HepG2 (cell line): ENCODE results near the gene CHD9NB. TPM values are rescaled to one million over a fixed set of nuclear protein-coding genes. Genes with fewer than 3 reads are reported as not detected.

Experiments
- CBFB ChIP-seq: sonication (generic); formaldehyde crosslinking; IDR thresholded peaks from 2 replicates; pipeline ENCODE4 v1.4.0; 2020; ENCODE audit warnings: missing genetic modification reagents
- EEA1 ChIP-seq: sonication (generic); formaldehyde crosslinking; IDR thresholded peaks from 2 replicates; pipeline ENCODE4 v1.5.1; 2020; ENCODE audit warnings: mild to moderate bottlenecking, missing genetic modification reagents, borderline replicate concordance
- FOXK1 ChIP-seq: sonication (generic); formaldehyde crosslinking; IDR thresholded peaks from 2 replicates; pipeline ENCODE4 v1.4.0; 2020; ENCODE audit warnings: low read depth, missing genetic modification reagents, borderline replicate concordance
- GATAD2A ChIP-seq: IDR thresholded peaks from 2 replicates; pipeline ENCODE4 v1.6.1; 2016
- HOXA3 ChIP-seq: sonication (generic); formaldehyde crosslinking; IDR thresholded peaks from 2 replicates; pipeline ENCODE4 v1.5.0; 2020; ENCODE audit warnings: missing genetic modification reagents
- KAT8 ChIP-seq: IDR thresholded peaks from 2 replicates; pipeline ENCODE4 v1.6.1; 2016; ENCODE audit warnings: missing genetic modification reagents, missing compliant biosample characterization
- KLF16 ChIP-seq, 2 experiments: sonication (generic) in 1 of 2; formaldehyde crosslinking in 1 of 2; IDR thresholded peaks; 2 replicates each; pipeline versions ENCODE4 v1.6.1 to v1.8.0; 2016 to 2023; ENCODE audit warnings: missing genetic modification reagents in 2 of 2, missing compliant biosample characterization in 1 of 2
- KMT2A ChIP-seq: sonication (generic); formaldehyde crosslinking; IDR thresholded peaks from 2 replicates; pipeline ENCODE4 v1.4.0; 2020; ENCODE audit warnings: missing genetic modification reagents
- MED13 ChIP-seq: sonication (generic); formaldehyde crosslinking; IDR thresholded peaks from 2 replicates; pipeline ENCODE4 v1.5.0; 2020; ENCODE audit warnings: missing genetic modification reagents
- NKX3-1 ChIP-seq: sonication (generic); formaldehyde crosslinking; IDR thresholded peaks from 2 replicates; pipeline ENCODE4 v1.5.0; 2020; ENCODE audit warnings: missing genetic modification reagents
- PCBP2 ChIP-seq: fragments of 200-400 bp; formaldehyde crosslinking; optimal IDR thresholded peaks from 2 replicates; pipeline ENCODE3; 2018; ENCODE audit warnings: low read length, low read depth; ENCODE audit not compliant: poor library complexity, severe bottlenecking
- SAP130 ChIP-seq: IDR thresholded peaks from 2 replicates; pipeline ENCODE4 v1.6.1; 2016; ENCODE audit warnings: low read depth
- YEATS4 ChIP-seq: sonication (generic); formaldehyde crosslinking; IDR thresholded peaks from 2 replicates; pipeline ENCODE4 v1.4.0; 2020; ENCODE audit warnings: missing genetic modification reagents, borderline replicate concordance
- ZFP36L1 ChIP-seq: sonication (generic); formaldehyde crosslinking; IDR thresholded peaks from 2 replicates; pipeline ENCODE4 v1.8.0; 2022; ENCODE audit warnings: mild to moderate bottlenecking, missing genetic modification reagents, moderate library complexity
- ZFP91 ChIP-seq: sonication (generic); formaldehyde crosslinking; IDR thresholded peaks from 2 replicates; pipeline ENCODE4 v1.9.0; 2022; ENCODE audit warnings: missing genetic modification reagents, mild to moderate bottlenecking, borderline replicate concordance
- ZNF343 ChIP-seq: sonication (generic); formaldehyde crosslinking; IDR thresholded peaks from 2 replicates; pipeline ENCODE4 v1.4.0; 2020; ENCODE audit warnings: mild to moderate bottlenecking, missing genetic modification reagents
- ZNF644 ChIP-seq: IDR thresholded peaks from 2 replicates; pipeline ENCODE4 v1.6.1; 2016; ENCODE audit warnings: low read depth
- ZUFSP ChIP-seq: sonication (generic); formaldehyde crosslinking; IDR thresholded peaks from 2 replicates; pipeline ENCODE4 v1.9.0; 2021; ENCODE audit warnings: missing genetic modification reagents, mild to moderate bottlenecking, borderline replicate concordance
- polyA plus RNA-seq, 8 experiments: library from polyadenylated mRNA; depleted of rRNA in 3 of 8; stranded (reverse) in 7 of 8; unstranded in 1 of 8; fragments of >200 nt; fragmentation: Illumina TruSeq in 4 of 8; extraction: Trizol in 4 of 8; gene quantifications; 2 replicates each; pipeline versions ENCODE4 v1.2.1 to v1.2.3, GENCODE V29; 2011 to 2016; ENCODE audit warnings: low read depth in 4 of 8, missing spikeins in 1 of 8, mixed read lengths in 1 of 8; ENCODE audit not compliant: insufficient read depth in 1 of 8
- total RNA-seq, 5 experiments: library from RNA; depleted of rRNA; stranded (reverse); fragments of >200 nt; fragmentation: Illumina TruSeq; extraction: Trizol; gene quantifications; 2 replicates each; pipeline ENCODE4 v1.2.3, GENCODE V29; 2016; ENCODE audit warnings: low read depth in 1 of 5
- TF ChIP-seq, protein P1 (sequence below): sonication (generic); formaldehyde crosslinking; IDR thresholded peaks from 2 replicates; pipeline ENCODE4 v1.4.0; 2020; ENCODE audit warnings: mild to moderate bottlenecking, missing genetic modification reagents
- TF ChIP-seq, protein P2 (sequence below): sonication (generic); formaldehyde crosslinking; IDR thresholded peaks from 2 replicates; pipeline ENCODE4 v1.5.1; 2020; ENCODE audit warnings: mild to moderate bottlenecking, moderate library complexity, missing genetic modification reagents

Gene CHD9NB
- total and polyA plus RNA-seq, 2 of the 13 experiments (the other 11 are each of a cell fraction or from before 2014, with no cell fraction given), result 0.17 to 0.18 TPM

GRCh38 chr16:53048139-53048915 lies 4.4 kb downstream of the CHD9NB start (continued):
- TF ChIP-seq KMT2A (CRISPR knock-in tag), result no peak
- peak; percentile 60; the same call in 1 of the 2 replicates for TF ChIP-seq FOXK1 (CRISPR knock-in tag)
- peak; percentile 52; the same call in 1 of the 2 replicates for TF ChIP-seq CBFB
- TF ChIP-seq KLF16 (CRISPR knock-in tag; IDR thresholded peaks at IDR 0.05), result peak in 1 of 2 experiments; percentile 53; a peak in 1 of 4 replicates
- peak; percentile 67 for TF ChIP-seq SAP130 (CRISPR knock-in tag)
- peak; percentile 93 for TF ChIP-seq GATAD2A (CRISPR knock-in tag)
- no peak for TF ChIP-seq KAT8
- TF ChIP-seq ZNF644, result peak; percentile 74; the same call in 1 of the 2 replicates
- peak; percentile 15; the same call in 1 of the 2 replicates for TF ChIP-seq YEATS4 (CRISPR knock-in tag)
- no peak for TF ChIP-seq ZUFSP (CRISPR knock-in tag)
- peak; percentile 56 for TF ChIP-seq HOXA3 (CRISPR knock-in tag)
- no peak for TF ChIP-seq ZFP91 (CRISPR knock-in tag)
- TF ChIP-seq MED13 (CRISPR knock-in tag), result no peak
- TF ChIP-seq EEA1 (CRISPR knock-in tag), result no peak
- TF ChIP-seq PCBP2, result peak; percentile 68
- TF ChIP-seq, protein P1, sequence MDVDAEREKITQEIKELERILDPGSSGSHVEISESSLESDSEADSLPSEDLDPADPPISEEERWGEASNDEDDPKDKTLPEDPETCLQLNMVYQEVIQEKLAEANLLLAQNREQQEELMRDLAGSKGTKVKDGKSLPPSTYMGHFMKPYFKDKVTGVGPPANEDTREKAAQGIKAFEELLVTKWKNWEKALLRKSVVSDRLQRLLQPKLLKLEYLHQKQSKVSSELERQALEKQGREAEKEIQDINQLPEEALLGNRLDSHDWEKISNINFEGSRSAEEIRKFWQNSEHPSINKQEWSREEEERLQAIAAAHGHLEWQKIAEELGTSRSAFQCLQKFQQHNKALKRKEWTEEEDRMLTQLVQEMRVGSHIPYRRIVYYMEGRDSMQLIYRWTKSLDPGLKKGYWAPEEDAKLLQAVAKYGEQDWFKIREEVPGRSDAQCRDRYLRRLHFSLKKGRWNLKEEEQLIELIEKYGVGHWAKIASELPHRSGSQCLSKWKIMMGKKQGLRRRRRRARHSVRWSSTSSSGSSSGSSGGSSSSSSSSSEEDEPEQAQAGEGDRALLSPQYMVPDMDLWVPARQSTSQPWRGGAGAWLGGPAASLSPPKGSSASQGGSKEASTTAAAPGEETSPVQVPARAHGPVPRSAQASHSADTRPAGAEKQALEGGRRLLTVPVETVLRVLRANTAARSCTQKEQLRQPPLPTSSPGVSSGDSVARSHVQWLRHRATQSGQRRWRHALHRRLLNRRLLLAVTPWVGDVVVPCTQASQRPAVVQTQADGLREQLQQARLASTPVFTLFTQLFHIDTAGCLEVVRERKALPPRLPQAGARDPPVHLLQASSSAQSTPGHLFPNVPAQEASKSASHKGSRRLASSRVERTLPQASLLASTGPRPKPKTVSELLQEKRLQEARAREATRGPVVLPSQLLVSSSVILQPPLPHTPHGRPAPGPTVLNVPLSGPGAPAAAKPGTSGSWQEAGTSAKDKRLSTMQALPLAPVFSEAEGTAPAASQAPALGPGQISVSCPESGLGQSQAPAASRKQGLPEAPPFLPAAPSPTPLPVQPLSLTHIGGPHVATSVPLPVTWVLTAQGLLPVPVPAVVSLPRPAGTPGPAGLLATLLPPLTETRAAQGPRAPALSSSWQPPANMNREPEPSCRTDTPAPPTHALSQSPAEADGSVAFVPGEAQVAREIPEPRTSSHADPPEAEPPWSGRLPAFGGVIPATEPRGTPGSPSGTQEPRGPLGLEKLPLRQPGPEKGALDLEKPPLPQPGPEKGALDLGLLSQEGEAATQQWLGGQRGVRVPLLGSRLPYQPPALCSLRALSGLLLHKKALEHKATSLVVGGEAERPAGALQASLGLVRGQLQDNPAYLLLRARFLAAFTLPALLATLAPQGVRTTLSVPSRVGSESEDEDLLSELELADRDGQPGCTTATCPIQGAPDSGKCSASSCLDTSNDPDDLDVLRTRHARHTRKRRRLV (CRISPR knock-in tag), result no peak
- TF ChIP-seq, protein P2, sequence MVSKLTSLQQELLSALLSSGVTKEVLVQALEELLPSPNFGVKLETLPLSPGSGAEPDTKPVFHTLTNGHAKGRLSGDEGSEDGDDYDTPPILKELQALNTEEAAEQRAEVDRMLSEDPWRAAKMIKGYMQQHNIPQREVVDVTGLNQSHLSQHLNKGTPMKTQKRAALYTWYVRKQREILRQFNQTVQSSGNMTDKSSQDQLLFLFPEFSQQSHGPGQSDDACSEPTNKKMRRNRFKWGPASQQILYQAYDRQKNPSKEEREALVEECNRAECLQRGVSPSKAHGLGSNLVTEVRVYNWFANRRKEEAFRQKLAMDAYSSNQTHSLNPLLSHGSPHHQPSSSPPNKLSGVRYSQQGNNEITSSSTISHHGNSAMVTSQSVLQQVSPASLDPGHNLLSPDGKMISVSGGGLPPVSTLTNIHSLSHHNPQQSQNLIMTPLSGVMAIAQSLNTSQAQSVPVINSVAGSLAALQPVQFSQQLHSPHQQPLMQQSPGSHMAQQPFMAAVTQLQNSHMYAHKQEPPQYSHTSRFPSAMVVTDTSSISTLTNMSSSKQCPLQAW (CRISPR knock-in tag), result peak; percentile 76
- 0 out of 2 replicates have a peak, but pooled peaks have one; percentile 8 for TF ChIP-seq NKX3-1 (CRISPR knock-in tag)
- peak; percentile 55; the same call in 1 of the 2 replicates for TF ChIP-seq ZNF343 (CRISPR knock-in tag)
- TF ChIP-seq ZFP36L1 (CRISPR knock-in tag), result no peak
